Liver (tissue), 9 donors: ENCODE data around the gene NSG1. TPM values are rescaled to one million over a fixed set of nuclear protein-coding genes. Genes with fewer than 3 reads are reported as not detected.
A peak's percentile ranks its signal among the peaks of the same experiment; 100 is the strongest.

ENCODE experiments used
- DNase-seq: peaks from one replicate; pipeline ENCODE4 v3.0.0-alpha.2; 2017; ENCODE audit warnings: low spot score
- H3K27ac ChIP-seq, 2 donors: one replicate each; pipeline ENCODE4 v1.7.0; 2013; ENCODE audit warnings: inconsistent platforms in 2 of 2, low read length in 2 of 2, control low read depth in 1 of 2, low read depth in 1 of 2, mild to moderate bottlenecking in 1 of 2
- H3K27me3 ChIP-seq, 4 donors: one replicate each; pipeline versions ENCODE4 v1.6.1 to v1.7.0; 2013; ENCODE audit warnings: low read length in 3 of 4, inconsistent platforms in 1 of 4, mild to moderate bottlenecking in 1 of 4, moderate library complexity in 1 of 4; ENCODE audit not compliant: control insufficient read depth in 4 of 4, insufficient read depth in 4 of 4
- H3K36me3 ChIP-seq, 4 donors: one replicate each; pipeline versions ENCODE4 v1.6.1 to v1.7.0; 2013; ENCODE audit warnings: low read length in 3 of 4, mild to moderate bottlenecking in 3 of 4, low read depth in 1 of 4, moderate library complexity in 1 of 4; ENCODE audit not compliant: control insufficient read depth in 4 of 4, insufficient read depth in 3 of 4
- H3K4me1 ChIP-seq, 4 donors: one replicate each; pipeline versions ENCODE4 v1.6.1 to v1.7.0; 2013; ENCODE audit warnings: low read length in 3 of 4, mild to moderate bottlenecking in 3 of 4, moderate library complexity in 1 of 4; ENCODE audit not compliant: control insufficient read depth in 4 of 4, insufficient read depth in 4 of 4
- H3K4me3 ChIP-seq, 3 donors: one replicate each; pipeline versions ENCODE4 v1.6.1 to v1.7.0; 2013; ENCODE audit warnings: low read length in 3 of 3, control low read depth in 1 of 3, low read depth in 1 of 3, mild to moderate bottlenecking in 1 of 3
- H3K9ac ChIP-seq, 2 donors: one replicate each; pipeline ENCODE4 v1.7.0; 2013; ENCODE audit warnings: low read length in 2 of 2, mild to moderate bottlenecking in 2 of 2, moderate library complexity in 2 of 2, control low read depth in 1 of 2, low read depth in 1 of 2
- H3K9me3 ChIP-seq, 4 donors: one replicate each; pipeline versions ENCODE4 v1.6.1 to v1.7.0; 2013; ENCODE audit warnings: low read length in 3 of 4; ENCODE audit not compliant: control insufficient read depth in 4 of 4
- EGR1 ChIP-seq, 2 donors: IDR thresholded peaks; 2 replicates each; pipeline ENCODE4 v1.6.1; 2016 to 2018; ENCODE audit warnings: antibody characterized with exemption in 2 of 2, low read depth in 2 of 2
- FOXA1 ChIP-seq: IDR thresholded peaks from 2 replicates; pipeline ENCODE4 v1.6.1; 2016; ENCODE audit warnings: antibody characterized with exemption
- FOXA2 ChIP-seq: IDR thresholded peaks from 2 replicates; pipeline ENCODE4 v1.6.1; 2016; ENCODE audit warnings: antibody characterized with exemption
- GABPA ChIP-seq, 2 donors: IDR thresholded peaks in 1 of 2; conservative IDR thresholded peaks in 1 of 2; 2 replicates each; pipeline ENCODE4 v1.6.1; 2016; ENCODE audit warnings: antibody characterized with exemption in 2 of 2, mild to moderate bottlenecking in 1 of 2, moderate library complexity in 1 of 2
- HNF4G ChIP-seq: IDR thresholded peaks from 2 replicates; pipeline ENCODE4 v1.6.1; 2016; ENCODE audit warnings: antibody characterized with exemption
- JUND ChIP-seq, 2 donors: IDR thresholded peaks; 2 replicates each; pipeline ENCODE4 v1.6.1; 2016; ENCODE audit warnings: antibody characterized with exemption in 2 of 2
- NR2F2 ChIP-seq: IDR thresholded peaks from 2 replicates; pipeline ENCODE4 v1.6.1; 2016; ENCODE audit warnings: antibody characterized with exemption
- RAD21 ChIP-seq, 2 donors: IDR thresholded peaks; 2 replicates each; pipeline ENCODE4 v1.6.1; 2016; ENCODE audit warnings: antibody characterized with exemption in 2 of 2, mild to moderate bottlenecking in 2 of 2
- SP1 ChIP-seq: IDR thresholded peaks from 2 replicates; pipeline ENCODE4 v1.6.1; 2018; ENCODE audit warnings: antibody characterized with exemption, mild to moderate bottlenecking
- TAF1 ChIP-seq: conservative IDR thresholded peaks from 2 replicates; pipeline ENCODE4 v1.6.1; 2016; ENCODE audit warnings: antibody characterized with exemption, mild to moderate bottlenecking
- YY1 ChIP-seq: IDR thresholded peaks from 2 replicates; pipeline ENCODE4 v1.6.1; 2016; ENCODE audit warnings: antibody characterized with exemption, mild to moderate bottlenecking
- WGBS: extraction: QIAGEN DNeasy Blood & Tissue Kit; methylation state at CpG from one replicate; pipeline ENCODE4 v1.1.7; 2013; 5-methylcytosine and 5-hydroxymethylcytosine counted together
- polyA plus RNA-seq, 2 donors: library from polyadenylated mRNA; stranded (reverse) in 1 of 2; unstranded in 1 of 2; fragments of 200-250 nt in 1 of 2; fragments of >200 nt in 1 of 2; fragmentation: Nextera tagmentation in 1 of 2; extraction: Ambion mirVana in 1 of 2; gene quantifications; one replicate each; pipeline versions ENCODE4 v1.2.1 to v1.2.3, GENCODE V29; 2013 to 2015
- total RNA-seq, 2 donors: library from RNA; depleted of rRNA; stranded (reverse); fragments of >200 nt; gene quantifications; one replicate each; pipeline ENCODE4 v1.2.3, GENCODE V29; 2014
- TF ChIP-seq, protein P1 (sequence below): IDR thresholded peaks from 2 replicates; pipeline ENCODE4 v1.6.1; 2016; ENCODE audit warnings: antibody characterized with exemption
- TF ChIP-seq, protein P2 (sequence below): IDR thresholded peaks from 2 replicates; pipeline ENCODE4 v1.6.1; 2016; ENCODE audit warnings: antibody characterized with exemption
- TF ChIP-seq, protein P3 (sequence below): fragments of 150-350 bp; IDR thresholded peaks from 2 replicates; pipeline ENCODE4 v1.5.1; 2017; ENCODE audit warnings: improper control_type of control experiment, low read depth, low read length; ENCODE audit not compliant: missing input control
- TF ChIP-seq, protein P4 (sequence below): IDR thresholded peaks from 2 replicates; pipeline ENCODE4 v1.6.1; 2016; ENCODE audit warnings: antibody characterized with exemption
- TF ChIP-seq, protein P5 (sequence below): IDR thresholded peaks from 2 replicates; pipeline ENCODE4 v1.6.1; 2016; ENCODE audit warnings: antibody characterized with exemption, mild to moderate bottlenecking
- donor health status: healthy.
- donor health status: healthy.
- donor health status: healthy.
- donor health status: healthy.
- donor health status: healthy.

NSG1 gene
- total and polyA plus RNA-seq, 4 donors, result under 0.01 to 0.33 (median 0.13) TPM

DNA sequence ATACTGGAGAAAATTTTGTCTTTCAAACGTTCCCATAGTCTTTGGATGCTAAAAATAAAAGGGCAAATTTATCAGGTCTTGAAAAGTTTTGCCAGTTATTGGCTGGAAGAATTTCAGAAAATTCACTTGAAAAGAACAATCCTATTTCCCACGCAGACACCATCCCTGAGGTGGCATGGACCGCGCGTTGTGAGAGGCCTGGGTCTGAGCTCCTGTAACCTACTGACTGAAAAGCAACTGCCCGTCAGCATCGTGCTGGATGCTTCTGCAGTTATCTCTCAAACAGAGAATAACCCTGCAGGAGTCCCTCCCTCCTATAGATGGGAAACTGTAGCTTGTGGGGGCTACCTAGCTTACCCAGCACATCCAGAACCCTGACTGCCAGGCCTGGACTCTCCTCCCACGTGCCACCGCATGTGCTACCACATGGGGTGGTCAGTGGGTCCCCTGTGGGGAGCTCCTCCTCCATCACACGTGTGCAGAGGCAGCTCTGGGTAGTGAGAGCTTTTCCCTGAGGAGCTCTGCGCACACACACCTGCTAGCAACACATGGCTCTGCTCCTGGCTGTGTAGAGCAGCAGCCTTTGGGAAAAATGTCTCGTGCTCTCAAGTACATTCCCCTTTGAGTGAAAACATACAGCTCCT, 36.1 kb downstream of the NSG1 start:
- H3K9ac ChIP-seq, result no peak overlapping the region
- H3K27ac ChIP-seq, result peak overlapping the region in 1 of 2 donors; percentile 19
- no peaks in the 10 kb centered on the region for H3K9me3 ChIP-seq
- H3K36me3 ChIP-seq, result peaks cover 6 to 51% (median 24%) of the 10 kb centered on the region in 4 donors
- DNase-seq, result no peak
- H3K4me3 ChIP-seq, result no peak overlapping the region
- H3K27me3 ChIP-seq, result no peaks in the 10 kb centered on the region
- TF ChIP-seq, protein P1, sequence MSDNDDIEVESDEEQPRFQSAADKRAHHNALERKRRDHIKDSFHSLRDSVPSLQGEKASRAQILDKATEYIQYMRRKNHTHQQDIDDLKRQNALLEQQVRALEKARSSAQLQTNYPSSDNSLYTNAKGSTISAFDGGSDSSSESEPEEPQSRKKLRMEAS, result no peak
- no peak for TF ChIP-seq FOXA1
- no peak for TF ChIP-seq TAF1
- TF ChIP-seq, protein P2, sequence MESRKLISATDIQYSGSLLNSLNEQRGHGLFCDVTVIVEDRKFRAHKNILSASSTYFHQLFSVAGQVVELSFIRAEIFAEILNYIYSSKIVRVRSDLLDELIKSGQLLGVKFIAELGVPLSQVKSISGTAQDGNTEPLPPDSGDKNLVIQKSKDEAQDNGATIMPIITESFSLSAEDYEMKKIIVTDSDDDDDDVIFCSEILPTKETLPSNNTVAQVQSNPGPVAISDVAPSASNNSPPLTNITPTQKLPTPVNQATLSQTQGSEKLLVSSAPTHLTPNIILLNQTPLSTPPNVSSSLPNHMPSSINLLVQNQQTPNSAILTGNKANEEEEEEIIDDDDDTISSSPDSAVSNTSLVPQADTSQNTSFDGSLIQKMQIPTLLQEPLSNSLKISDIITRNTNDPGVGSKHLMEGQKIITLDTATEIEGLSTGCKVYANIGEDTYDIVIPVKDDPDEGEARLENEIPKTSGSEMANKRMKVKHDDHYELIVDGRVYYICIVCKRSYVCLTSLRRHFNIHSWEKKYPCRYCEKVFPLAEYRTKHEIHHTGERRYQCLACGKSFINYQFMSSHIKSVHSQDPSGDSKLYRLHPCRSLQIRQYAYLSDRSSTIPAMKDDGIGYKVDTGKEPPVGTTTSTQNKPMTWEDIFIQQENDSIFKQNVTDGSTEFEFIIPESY, result no peak
- TF ChIP-seq, protein P3, sequence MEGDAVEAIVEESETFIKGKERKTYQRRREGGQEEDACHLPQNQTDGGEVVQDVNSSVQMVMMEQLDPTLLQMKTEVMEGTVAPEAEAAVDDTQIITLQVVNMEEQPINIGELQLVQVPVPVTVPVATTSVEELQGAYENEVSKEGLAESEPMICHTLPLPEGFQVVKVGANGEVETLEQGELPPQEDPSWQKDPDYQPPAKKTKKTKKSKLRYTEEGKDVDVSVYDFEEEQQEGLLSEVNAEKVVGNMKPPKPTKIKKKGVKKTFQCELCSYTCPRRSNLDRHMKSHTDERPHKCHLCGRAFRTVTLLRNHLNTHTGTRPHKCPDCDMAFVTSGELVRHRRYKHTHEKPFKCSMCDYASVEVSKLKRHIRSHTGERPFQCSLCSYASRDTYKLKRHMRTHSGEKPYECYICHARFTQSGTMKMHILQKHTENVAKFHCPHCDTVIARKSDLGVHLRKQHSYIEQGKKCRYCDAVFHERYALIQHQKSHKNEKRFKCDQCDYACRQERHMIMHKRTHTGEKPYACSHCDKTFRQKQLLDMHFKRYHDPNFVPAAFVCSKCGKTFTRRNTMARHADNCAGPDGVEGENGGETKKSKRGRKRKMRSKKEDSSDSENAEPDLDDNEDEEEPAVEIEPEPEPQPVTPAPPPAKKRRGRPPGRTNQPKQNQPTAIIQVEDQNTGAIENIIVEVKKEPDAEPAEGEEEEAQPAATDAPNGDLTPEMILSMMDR, result no peak
- TF ChIP-seq SP1, result no peak
- TF ChIP-seq RAD21 (IDR thresholded peaks at IDR 0.05), result no peak
- no peak for TF ChIP-seq YY1
- no peak for TF ChIP-seq HNF4G
- TF ChIP-seq, protein P4, sequence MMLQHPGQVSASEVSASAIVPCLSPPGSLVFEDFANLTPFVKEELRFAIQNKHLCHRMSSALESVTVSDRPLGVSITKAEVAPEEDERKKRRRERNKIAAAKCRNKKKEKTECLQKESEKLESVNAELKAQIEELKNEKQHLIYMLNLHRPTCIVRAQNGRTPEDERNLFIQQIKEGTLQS, result no peak
- TF ChIP-seq EGR1 (IDR thresholded peaks at IDR 0.05; ENCODE audit: low read depth in 2 of 2), result no peak
- TF ChIP-seq, protein P5, sequence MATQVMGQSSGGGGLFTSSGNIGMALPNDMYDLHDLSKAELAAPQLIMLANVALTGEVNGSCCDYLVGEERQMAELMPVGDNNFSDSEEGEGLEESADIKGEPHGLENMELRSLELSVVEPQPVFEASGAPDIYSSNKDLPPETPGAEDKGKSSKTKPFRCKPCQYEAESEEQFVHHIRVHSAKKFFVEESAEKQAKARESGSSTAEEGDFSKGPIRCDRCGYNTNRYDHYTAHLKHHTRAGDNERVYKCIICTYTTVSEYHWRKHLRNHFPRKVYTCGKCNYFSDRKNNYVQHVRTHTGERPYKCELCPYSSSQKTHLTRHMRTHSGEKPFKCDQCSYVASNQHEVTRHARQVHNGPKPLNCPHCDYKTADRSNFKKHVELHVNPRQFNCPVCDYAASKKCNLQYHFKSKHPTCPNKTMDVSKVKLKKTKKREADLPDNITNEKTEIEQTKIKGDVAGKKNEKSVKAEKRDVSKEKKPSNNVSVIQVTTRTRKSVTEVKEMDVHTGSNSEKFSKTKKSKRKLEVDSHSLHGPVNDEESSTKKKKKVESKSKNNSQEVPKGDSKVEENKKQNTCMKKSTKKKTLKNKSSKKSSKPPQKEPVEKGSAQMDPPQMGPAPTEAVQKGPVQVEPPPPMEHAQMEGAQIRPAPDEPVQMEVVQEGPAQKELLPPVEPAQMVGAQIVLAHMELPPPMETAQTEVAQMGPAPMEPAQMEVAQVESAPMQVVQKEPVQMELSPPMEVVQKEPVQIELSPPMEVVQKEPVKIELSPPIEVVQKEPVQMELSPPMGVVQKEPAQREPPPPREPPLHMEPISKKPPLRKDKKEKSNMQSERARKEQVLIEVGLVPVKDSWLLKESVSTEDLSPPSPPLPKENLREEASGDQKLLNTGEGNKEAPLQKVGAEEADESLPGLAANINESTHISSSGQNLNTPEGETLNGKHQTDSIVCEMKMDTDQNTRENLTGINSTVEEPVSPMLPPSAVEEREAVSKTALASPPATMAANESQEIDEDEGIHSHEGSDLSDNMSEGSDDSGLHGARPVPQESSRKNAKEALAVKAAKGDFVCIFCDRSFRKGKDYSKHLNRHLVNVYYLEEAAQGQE, result no peak
- TF ChIP-seq FOXA2, result no peak
- TF ChIP-seq GABPA (IDR thresholded peaks at IDR 0.05 in 1 of 2, conservative IDR thresholded peaks at IDR 0.05 in 1 of 2), result no peak
- no peak for TF ChIP-seq NR2F2
- no peak for TF ChIP-seq JUND (IDR thresholded peaks at IDR 0.05)
- WGBS, result 84% methylated on average over 12 of the region's 12 CpGs
- peaks cover 0 to 9% (median under 1%) of the 10 kb centered on the region in 4 donors for H3K4me1 ChIP-seq
